ENCODE results near the gene KIF5A.
"Not testable (repeated sequence)": the region's sequence is repeated elsewhere in the genome, so short reads cannot be mapped to it uniquely, and the experiment has no call there.

The KIF5A gene

DNA sequence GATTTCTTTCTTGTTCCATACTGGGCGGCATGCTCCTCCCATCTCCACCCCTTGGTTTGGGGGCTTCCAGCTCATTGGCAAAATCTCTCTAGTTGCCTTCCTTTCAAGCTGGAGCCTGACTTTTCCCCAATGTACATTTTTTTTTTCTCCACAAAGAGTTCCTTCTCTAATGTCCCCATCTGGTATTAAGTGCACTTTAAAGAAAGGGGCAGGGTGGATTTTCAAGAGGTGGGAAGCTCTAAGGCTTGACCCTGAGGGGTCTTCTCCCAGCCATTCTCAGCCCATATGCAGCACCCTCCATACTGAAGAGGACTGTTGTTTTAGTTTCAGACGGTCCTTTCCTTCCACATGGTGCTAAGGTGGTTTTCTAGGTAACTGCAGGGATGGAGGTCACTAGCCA lies 35.3 kb downstream of the KIF5A start:
- no peak for DNase-seq

- DNase-seq: no peak
Measured at GRCh38 chr12:57586128-57586527, 36.3 kb downstream of the KIF5A start.

GRCh38 chr12:57586832-57587429 lies 37.1 kb downstream of the KIF5A start:
- DNase-seq: no peak

DNA sequence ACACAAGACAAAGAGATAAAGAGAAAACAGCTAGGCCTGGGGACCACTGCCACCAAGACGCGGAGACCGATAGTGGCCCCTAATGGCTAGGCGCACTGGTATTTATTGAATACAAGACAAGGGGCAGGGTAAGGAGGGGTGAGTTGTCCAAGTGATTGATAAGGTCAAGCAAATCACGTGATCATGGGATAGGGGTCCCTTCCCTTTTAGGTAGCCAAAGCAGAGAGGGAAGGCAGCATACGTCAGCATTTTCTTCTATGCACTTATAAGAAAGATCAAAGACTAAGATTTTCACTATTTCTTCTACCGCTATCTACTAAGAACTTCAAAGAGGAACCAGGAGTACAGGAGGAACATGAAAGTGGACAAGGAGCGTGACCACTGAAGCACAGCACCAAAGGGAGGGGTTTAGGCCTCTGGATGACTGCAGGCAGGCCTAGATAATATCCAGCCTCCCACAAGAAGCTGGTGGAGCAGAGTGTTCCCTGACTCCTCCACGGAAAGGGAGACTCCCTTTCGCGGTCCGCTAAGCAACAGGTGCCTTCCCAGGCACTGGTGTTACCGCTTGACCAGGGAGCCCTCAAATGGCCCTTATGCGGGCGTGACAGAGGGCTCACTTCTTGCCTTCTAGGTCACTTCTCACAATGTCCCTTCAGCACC lies 39.2 kb downstream of the KIF5A start:
- DNase-seq: not testable (repeated sequence)

DNA sequence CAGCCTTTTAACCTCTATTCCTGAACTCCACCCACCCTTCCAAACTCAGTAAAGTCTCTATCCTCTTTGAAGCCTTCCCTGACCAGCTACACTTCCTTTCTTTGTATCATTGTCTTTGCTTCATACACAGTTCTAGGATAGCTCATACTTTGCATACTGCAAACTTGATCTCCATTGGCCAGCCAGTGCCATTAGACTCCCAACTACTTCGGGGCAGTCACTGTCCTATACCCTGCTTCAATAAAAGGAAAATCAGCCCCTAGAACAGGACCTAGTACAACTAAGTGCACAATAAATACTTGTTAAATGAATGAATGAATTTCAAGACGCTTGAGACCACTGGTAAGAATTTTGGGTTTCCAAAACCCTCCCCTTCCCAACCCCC lies 40.6 kb downstream of the KIF5A start:
- no peak for DNase-seq

DNA sequence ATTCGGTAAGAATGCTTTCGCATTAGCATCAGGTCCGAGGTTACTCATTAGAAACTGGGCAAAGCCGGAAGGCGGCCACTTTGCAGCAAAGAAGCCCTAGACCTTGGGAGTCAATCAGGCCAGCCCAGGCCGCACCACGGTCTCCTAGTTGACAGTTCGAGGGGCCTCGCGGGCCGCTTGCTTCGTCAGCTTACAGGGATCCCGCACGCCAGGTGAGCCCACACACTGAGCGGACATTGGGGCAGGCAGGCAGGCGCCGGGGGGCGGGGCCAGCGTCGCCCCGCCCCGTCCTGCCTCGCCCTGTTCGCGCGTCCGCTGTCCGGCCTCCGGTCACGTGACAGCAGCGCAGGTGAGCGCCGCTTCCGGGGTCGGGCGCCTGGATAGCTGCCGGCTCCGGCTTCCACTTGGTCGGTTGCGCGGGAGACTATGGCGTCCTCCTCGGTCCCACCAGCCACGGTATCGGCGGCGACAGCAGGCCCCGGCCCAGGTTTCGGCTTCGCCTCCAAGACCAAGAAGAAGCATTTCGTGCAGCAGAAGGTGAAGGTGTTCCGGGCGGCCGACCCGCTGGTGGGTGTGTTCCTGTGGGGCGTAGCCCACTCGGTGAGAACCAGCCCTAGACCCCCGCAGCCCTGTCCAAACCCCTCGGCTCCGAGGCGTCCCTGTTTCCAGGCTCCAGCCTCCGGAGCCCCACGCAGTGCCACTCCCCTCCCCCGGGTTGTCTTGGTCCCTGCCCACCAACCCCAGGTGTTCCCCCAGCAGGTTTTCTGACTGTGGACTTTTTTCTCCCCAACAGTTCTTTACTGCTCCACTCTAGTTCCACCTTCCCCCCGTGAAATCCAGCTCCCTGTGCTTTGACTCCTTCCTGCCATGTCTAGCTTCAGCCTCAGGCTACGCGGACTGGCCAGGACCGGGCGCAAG lies 41.3 kb downstream of the KIF5A start, which contains the start of gene PIP4K2C:
Gene PIP4K2C, plus strand, starts transcription at position 329 of the 918 bp plus-strand sequence. Its CDS starts 98 bp downstream, at position 427.
- peak; percentile 74 for DNase-seq

GRCh38 chr12:57591782-57592325 lies 42.0 kb downstream of the KIF5A start:
- DNase-seq: no peak

- no peak for DNase-seq
Measured at GRCh38 chr12:57592551-57593165, 42.8 kb downstream of the KIF5A start.

DNA sequence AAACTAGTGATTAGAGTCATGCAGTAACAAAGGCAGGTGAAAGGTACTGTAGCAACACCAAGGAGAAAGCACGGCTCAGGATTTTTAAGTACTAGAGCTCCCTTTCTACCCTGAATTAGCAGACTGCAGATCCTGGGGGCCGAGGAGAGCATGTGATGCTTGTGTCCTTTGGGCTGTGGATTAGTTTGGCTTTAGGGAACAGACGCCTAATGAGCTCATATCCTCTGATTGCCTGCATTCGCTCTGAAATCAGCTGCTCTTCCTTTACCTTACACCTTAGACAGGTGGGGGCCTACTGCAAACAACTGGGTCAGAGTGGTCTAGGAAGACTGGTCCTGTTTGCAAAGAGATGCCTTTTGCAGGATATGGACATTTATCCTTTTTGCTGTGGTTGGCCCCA lies 43.3 kb downstream of the KIF5A start:
- no peak for DNase-seq

DNA sequence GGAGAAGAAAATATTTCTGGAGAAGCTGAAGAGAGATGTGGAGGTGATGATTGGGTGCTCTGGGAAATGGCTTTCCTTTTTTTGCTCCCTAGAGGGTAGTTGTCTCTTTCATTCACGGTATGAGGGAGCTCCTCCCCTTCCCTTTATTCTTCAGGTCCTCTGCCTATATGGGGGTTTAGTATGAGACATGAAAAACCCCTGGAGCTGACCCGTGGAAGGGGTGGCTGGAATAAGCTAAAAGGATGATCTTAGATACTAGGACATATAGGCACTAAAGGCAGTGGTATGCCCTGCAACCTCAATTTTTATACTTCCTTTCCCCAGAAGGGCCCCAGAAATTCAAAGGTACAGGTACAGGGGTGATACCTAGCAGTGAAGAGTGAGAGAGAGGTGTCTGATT lies 50.6 kb downstream of the KIF5A start:
- no peak for DNase-seq

DNA sequence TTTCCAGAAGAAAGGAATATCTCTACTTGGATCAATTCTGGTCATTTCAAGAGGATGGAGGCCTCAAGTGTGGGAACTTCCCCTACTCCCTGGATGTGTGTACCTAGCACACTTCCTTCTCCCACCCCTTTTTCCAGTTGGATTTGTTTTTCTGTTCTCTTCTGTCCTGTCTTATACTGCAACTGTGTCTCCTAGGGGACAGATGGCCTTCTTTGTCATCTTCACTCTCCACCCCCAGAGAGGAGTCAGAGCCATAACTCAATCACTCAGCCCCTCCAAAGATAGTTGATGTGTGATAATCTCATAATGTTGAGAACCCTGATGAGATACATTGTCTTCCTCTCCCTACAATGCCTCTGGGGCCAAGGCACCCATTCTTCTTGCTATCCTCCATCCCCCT lies 52.7 kb downstream of the KIF5A start:
- no peak for DNase-seq

DNA sequence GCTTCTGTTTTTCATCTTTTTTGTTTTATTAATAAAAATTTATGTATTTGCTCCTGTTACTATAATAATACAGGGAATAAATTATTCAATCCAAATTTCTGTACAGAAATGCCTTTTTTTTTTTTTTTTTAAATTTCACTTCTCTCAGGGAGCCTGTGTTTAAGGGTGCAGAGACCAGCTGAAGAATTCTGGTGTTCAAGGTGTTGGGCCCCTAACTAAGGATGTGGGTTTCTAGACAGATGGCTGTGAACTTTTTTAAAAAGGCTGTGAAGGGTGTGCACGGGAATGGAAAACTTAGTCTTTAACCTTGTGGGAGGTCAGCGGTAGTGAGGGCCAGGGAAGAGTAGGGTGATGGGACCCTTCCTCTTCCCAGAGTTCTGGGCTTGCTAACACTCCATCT lies 53.5 kb downstream of the KIF5A start:
- no peak for DNase-seq

DNA sequence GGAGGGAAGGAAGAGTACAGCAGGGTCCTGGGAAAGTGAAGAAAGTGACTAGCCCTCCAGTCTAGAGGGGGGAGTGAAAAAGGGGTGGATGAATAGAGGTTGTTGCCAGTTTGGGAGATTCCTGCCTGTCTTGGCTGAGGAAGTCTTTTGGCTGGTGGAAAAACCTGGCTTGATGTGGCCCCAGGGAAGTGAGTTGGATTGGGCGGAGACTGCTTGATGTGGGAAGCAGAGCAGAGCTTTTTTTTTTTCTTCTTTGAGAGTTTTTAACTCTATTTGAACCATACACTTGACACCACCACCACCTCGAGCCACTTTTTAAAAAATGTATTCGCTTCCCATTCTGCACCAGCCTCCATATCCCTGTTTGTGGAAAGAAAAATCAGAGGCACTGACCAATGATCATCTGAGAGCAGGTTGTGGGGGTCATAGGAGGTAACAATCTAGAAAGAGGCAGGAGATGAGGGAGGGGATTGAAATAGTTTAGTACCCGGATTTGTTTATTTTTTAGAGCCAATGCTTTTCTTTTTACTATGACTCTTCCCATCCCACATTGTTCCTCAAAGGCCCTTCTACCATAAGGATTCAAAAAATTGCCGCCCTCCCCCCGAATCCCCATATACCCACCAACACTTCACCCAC lies 54.1 kb downstream of the KIF5A start:
- DNase-seq: no peak

- peak; percentile 28 for DNase-seq
Measured at GRCh38 chr12:57604454-57604991, 54.7 kb downstream of the KIF5A start, which contains the start of gene DTX3. DTX3 (plus strand) TSS chr12:57604824; CDS start chr12:57606518, 1,694 bp downstream.

GRCh38 chr12:57604992-57605810 lies 55.4 kb downstream of the KIF5A start:
- DNase-seq: no peak

- DNase-seq: no peak
Measured at GRCh38 chr12:57605811-57606311, 56.0 kb downstream of the KIF5A start.

- no peak for DNase-seq
Measured at GRCh38 chr12:57606399-57606798, 56.6 kb downstream of the KIF5A start.

GRCh38 chr12:57606821-57607220 lies 57.0 kb downstream of the KIF5A start:
- no peak for DNase-seq

- no peak for DNase-seq
Measured at GRCh38 chr12:57607958-57608663, 58.3 kb downstream of the KIF5A start.

DNA sequence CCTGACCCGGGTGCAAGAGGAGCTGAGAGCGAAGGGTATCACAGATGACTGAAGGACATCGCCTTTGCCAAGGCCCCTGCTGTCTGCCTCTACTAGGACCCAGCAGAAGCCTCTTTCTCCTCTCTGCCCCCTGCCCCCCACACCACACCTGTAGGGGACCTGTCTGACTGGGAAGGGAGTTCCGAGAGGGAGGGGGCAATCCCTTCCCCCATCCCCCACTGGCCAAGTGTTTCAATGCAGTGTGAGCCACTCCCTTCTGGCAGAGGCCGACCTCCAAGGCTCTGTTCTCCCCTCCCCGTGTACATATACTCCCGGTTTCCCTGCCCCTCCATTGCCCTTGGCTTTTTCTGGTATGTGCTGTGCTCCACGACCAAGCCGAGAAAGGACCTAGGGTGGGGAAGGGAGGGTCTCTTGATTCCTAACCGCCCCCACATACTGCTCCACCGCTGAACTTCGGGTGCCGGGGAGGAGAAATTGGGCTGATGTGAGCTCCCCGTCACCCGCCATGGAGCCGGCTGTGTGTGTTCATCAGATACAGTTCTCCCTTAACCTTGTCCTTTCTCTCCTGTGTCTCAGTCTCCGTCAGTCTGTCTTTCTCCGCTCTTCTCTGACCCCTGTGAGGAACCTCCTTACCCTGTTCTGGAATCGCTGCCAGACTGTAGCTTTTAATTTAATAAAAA lies 59.4 kb downstream of the KIF5A start:
- DNase-seq: no peak

Measured in activated gamma-delta T cell treated with Interleukin-2 at 50 U/mL for 16 hours (primary cell).